ENCODE data around the gene MS4A14. TPM values are rescaled to one million over a fixed set of nuclear protein-coding genes. Genes with fewer than 3 reads are reported as not detected.

The MS4A14 gene
- total and polyA plus RNA-seq, 2 of the 8 experiments (the other 6 are each of a cell fraction or from before 2014, with no cell fraction given), result not detected

DNA sequence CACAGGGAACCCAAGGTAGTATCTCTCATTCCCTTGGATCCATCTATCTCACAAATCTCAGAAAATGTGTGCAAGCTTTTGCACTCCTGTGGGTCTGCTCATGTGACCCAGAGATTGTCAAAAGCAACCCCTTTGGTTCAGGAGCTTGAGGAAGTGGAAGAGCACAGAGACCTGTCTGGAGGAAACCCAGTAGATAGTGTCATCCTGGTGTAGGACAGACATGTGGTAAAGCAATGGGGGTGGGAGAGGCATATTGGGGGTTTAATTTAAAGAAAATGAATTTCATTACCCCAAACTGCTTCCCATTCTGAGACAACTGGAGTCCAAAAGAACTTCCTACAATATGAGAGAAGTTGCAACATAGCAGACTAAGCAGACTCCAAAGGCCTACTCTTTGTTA lies 5.8 kb upstream of the MS4A14 start (continued):
- TF ChIP-seq CBX5 (IDR thresholded peaks at IDR 0.05; ENCODE audit: low read depth, low read length) (no peak), EZH2 (IDR thresholded peaks at IDR 0.05; ENCODE audit: low read depth, low read length, severe bottlenecking) (no peak), SP1 (IDR thresholded peaks at IDR 0.05; ENCODE audit: low read depth, low read length) (no peak), EP300 (IDR thresholded peaks at IDR 0.05; ENCODE audit: borderline replicate concordance in 1 of 2, low read depth in 2 of 2, low read length in 2 of 2) (no peak)

Measured in H1 (cell line).